HPDE6-E6E7 (cell line): ENCODE data around the gene THOC6.
"Not testable (repeated sequence)": the region's sequence is repeated elsewhere in the genome, so short reads cannot be mapped to it uniquely, and the experiment has no call there.

Experiments
- DNase-seq: peaks from one replicate; pipeline ENCODE4 v3.0.0; 2011; ENCODE audit warnings: missing footprints; ENCODE audit errors: extremely low spot score

Gene THOC6

GRCh38 chr16:3054965-3055733 is 31.3 kb downstream of the THOC6 start:
- DNase-seq = no peak

DNA sequence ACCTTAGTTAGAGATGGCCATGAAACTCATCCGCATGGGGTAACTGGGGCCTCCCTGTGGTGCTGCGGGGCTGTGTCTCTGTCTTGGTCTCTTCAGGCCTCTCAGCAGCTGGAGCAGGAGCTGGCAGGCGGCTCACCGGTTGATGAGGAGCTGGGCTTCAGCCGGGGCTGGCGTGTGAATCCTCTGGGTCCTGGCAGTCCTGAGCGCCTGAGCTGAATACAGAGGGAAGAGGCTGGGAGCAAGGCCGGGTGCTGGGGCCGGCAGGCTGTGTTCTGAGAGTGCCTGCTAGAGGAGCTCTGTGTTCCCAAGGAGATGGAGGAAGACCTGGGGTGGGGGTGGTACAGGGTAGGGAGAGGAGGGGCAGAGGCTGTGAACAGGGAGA is 31.9 kb downstream of the THOC6 start:
- DNase-seq = not testable (repeated sequence)

- DNase-seq = no peak
These were observed 32.7 kb downstream of the THOC6 start for GRCh38 chr16:3056336-3057180.

- no peak for DNase-seq
These were observed 33.6 kb downstream of the THOC6 start for GRCh38 chr16:3057181-3058138.

DNA sequence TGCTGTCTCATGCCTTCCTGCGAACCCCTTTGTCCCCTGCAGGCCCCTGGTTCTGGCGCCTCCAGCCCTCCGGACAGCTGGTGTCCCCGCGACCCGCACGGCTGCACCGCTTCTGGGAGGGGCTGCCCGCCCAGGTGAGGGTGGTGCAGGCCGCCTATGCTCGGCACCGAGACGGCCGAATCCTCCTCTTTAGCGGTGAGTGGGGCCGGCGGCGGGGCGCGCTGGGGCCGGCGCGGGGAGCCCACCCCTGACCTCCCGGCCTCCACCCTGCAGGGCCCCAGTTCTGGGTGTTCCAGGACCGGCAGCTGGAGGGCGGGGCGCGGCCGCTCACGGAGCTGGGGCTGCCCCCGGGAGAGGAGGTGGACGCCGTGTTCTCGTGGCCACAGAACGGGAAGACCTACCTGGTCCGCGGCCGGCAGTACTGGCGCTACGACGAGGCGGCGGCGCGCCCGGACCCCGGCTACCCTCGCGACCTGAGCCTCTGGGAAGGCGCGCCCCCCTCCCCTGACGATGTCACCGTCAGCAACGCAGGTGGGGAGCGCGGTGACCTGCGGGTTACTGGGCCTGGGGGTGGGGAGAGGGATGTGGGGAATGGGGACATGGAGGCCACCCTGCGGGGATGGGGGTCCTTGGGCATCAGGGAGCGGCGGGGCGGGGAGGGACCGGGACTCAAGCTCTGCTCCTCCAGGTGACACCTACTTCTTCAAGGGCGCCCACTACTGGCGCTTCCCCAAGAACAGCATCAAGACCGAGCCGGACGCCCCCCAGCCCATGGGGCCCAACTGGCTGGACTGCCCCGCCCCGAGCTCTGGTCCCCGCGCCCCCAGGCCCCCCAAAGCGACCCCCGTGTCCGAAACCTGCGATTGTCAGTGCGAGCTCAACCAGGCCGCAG is 34.5 kb downstream of the THOC6 start:
- no peak for DNase-seq

DNA sequence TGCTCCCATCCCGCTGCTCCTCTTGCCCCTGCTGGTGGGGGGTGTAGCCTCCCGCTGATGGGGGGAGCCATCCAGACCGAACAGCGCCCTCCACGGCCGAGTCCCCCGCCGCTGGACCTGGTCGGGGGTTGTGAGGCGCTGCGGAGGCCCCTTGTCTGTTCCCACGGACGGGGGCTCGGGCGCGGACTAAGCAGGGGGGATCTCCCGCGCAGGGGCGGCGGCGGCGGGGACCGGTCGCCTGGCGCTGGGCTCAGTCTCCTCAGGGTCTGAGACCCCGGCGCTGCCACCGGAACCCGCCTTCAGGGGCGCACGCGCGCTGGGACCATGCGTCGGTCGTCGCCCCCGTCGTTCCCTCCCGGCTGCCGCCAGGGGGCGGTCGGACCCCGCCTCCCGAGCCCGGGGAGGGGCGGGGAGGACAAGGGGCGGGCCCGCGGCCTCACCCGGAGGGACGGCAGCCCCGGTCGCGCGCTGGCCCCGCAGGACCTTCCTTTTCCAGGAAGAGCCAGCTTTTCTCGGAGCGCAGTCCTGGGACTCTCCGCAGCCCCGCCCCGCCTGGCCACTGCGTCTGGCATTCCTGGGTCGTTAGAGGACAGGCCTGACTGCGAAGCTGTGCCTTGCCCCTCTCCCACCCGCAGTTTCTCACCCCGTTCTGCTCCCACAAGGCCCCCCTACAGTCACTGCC is 35.3 kb downstream of the THOC6 start:
- DNase-seq = peak; percentile 80

DNA sequence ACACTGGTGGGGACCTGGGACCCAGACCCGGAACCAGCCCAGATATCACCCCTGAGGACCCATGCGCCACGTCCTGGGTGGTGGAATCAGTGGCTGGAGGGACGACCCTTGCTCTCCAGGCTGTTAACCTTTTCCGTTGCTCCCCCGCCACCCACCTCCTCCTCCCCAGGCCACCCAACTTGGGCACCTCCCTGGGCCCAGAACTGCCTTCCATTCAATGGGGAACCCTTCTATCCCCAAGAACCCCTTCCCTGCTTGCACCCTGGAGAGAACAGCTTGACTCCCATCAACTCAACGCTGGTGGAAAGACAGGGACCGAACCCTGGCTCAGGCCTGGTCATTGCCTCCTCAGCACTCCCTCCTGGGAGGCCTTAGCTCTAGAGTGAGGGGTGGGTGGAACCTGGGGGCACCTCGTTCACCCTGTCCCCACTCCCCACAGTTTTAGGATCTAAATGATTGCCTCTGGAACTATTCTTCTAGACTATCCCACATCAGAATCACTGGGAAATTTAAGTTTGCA is 35.9 kb downstream of the THOC6 start:
- no peak for DNase-seq

DNA sequence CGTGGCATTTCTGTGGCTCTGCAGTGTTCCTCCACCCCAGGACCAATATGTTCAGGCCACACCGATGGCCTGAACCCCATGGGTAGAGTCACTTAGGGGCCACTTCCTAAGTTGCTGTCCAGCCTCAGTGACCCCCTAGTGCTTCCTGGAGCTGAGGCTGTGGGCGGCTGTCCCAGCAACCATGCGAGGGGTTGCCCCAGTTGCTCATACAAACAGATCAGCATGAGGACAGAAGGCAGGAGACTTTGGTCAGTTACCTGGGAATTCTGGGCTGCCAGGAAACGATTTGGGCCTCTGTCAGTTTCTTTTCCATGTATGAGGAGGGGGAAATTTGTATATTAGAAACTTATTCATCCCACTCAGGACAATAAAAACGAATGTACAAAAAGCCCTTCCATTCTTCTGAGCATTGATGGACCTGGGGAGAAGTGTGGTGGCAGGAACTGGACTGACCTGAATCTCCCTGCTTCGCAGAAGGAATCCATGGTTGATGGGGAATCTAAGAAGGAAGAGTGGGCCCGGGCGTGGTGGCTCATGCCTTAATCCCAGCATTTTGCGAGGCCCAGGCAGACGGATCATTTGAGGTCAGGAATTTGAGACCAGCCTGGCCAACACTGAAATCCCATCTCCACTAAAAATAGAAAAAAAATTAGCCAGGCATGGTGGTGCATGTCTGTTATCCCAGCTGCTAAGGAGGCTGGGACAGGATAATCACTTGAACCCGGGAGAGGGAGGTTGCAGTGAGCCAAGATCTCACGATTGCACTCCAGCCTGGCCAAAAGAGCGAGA is 36.7 kb downstream of the THOC6 start:
- no peak for DNase-seq

- DNase-seq = no peak
These were observed 38.7 kb downstream of the THOC6 start for GRCh38 chr16:3062553-3062952.

DNA sequence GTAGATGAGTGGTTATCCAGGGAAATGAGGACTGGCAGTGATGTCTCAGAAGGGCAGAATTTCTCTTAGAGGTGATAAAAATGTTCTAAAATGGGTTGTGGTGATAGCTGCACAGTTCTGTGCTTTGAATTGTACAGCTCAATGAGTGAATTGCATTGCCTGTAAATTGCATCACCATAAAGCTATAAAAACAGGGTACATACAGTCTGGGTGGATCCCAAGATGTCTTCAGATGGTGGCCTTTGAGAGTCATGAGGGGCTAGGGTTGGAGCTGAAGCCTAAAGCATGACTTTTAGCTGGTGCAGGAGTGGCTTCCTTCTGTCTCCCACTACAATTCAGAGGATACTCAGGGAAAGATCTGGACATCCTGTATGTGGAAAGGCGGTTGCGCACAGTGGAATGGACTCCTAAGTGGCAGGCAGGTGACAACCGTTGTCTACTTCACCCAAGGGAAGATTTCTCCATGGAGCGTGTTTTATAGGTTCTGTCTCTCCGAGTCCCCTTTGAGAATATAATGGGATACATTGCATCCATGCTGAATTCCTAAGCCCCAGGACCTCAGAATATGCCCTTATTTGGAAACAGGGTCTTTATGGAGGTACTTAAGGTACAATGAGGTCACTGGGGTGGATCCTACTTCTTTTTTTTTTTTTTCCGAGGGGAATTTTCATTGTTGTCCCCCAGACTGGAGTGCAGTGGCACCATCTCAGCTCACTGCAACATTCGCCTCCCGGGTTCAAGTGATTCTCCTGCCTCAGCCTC is 40.0 kb downstream of the THOC6 start:
- DNase-seq = no peak

DNA sequence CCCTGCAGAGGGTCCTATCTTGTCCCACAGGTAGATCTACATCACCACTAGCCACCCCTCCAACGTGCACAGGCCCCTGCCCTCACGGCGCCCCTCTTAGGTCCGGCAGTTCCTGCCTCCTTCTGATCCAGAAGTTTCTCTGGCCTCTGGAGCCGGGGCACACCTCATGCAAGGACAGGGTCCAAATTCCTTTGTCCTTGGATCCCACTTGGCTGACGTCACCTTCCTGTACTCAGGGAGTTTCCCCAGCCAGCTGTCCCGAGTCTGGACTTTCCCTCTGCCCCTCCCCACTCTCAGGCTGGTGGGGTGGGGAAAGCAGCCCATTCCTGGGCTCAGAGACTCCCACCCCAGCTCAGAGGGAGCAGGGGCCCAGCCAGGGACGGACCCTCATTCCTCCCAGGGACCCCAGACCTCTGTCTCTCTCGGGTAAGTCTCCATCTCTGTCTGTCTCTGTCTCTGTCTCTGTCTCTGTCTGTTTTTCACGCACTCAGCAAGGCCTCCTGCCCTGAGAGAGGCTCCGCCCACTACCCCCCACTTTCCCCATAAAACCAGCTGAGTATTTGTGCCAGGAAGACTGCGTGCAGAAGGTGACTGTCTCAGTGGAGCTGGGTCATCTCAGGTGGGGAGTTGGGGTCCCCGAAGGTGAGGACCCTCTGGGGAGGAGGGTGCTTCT is 41.4 kb downstream of the THOC6 start, which contains the start of gene IL32:
TSS of gene IL32 (plus strand) at position 572 of the 673 bp plus-strand sequence. CDS start 172 bp downstream, outside the sequence.
- peak; percentile 78 for DNase-seq

GRCh38 chr16:3065742-3066439 is 42.1 kb downstream of the THOC6 start:
- DNase-seq = no peak

- DNase-seq = no peak
These were observed 42.6 kb downstream of the THOC6 start for GRCh38 chr16:3066440-3066748.

DNA sequence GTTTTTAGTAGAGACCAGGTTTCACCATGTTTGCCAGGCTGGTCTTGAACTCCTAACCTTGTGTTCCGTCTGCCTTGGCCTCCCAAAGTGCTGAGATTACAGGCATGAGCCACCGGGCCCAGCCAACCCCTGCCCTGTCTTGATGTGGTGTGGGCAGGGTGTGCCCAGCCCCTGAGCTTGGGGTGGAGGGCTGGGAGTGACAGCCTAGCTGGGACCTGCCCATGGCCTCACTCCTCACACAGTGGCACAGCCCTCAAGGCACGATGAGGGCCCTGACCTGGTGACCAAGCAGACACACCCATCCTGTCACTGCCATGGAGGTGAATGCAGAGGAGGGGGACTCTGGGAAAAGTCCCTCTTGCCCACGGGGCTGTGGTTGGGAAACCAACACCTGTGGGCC is 44.7 kb downstream of the THOC6 start:
- no peak for DNase-seq

GRCh38 chr16:3069146-3069545 is 45.3 kb downstream of the THOC6 start:
- not testable (repeated sequence) for DNase-seq

DNA sequence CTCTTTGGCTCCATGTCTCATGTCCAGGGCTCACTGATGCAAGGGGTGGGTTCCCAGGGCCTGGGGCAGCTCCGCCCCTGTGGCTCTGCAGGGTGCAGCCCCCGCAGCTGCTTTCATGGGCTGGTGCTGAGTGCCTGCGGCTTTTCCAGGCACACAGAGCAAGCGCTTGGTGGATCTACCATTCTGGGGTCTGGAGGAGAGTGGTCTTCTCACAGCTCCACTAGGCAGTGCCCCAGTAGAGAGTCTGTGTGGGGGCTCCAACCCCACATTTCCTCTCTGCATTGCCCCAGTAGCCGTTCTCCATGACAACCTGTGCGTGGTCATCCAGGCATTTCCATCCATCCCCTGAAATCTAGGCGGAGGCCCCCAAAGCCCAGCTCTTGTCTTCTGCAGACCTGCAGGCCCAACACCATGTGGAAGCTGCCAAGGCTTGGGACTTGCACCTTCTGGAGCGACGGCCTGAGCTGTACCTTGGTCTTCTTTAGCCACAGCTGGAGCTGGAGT is 46.8 kb downstream of the THOC6 start:
- DNase-seq = no peak

GRCh38 chr16:3071655-3072054 is 47.8 kb downstream of the THOC6 start:
- no peak for DNase-seq
